Measurements from ENCODE around the gene TRIM4.

Gene TRIM4

DNA sequence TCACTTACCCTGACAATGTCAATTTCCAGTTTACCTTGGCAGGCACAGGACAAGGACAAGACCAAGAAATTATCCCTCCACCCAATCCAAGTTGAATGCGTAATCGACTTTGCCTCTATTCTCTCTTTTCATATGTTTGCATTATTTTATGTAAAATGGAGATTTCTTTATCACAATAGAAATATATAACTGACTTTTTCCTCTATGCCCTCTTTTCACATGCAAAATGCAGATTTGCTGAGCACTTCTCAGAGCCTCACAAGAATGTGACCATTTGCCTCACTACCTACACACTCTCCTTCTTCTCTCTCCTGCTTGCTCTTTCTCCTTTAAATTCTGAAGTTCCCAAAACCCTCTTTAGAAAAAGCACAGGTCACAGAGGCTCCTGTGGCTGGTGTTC, 76.4 kb downstream of the TRIM4 start:
- Histone ChIP-seq H3K9ac (ENCODE audit: low read depth, low read length) (no peak overlapping the region), H3K27ac (ENCODE audit: low read depth, low read length) (peak overlapping the region; percentile 37), H3K36me3 (ENCODE audit: control insufficient read depth, insufficient read depth, low read length) (no peaks in the 10 kb centered on the region), H3K9me3 (ENCODE audit: control insufficient read depth, insufficient read depth, low read length) (no peaks in the 10 kb centered on the region), H3K4me3 (ENCODE audit: low read depth, low read length) (no peak overlapping the region), H3K27me3 (ENCODE audit: control insufficient read depth, insufficient read depth, low read length) (no peaks in the 10 kb centered on the region), H3K4me1 (ENCODE audit: control insufficient read depth, insufficient read depth, low read length) (peaks cover 46% of the 10 kb centered on the region)
